ENCODE data around the gene ZXDC. TPM values are rescaled to one million over a fixed set of nuclear protein-coding genes. Genes with fewer than 3 reads are reported as not detected.

The ZXDC gene
- total and polyA plus RNA-seq, 9 of the 15 experiments (the other 6 are each of a cell fraction or from before 2014, with no cell fraction given), result 0.59 to 13.4 (median 7.3) TPM

- DNase-seq (ENCODE audit: extremely low read depth in 1 of 4, low spot score in 3 of 4), result no peak
- H3K9me1 ChIP-seq (ENCODE audit: control insufficient read depth, insufficient read depth, low read length), result no peaks in the 10 kb centered on the region
- no peak overlapping the region for H3K27ac ChIP-seq (ENCODE audit: extremely low read depth, low read depth, low read length)
- no peaks in the 10 kb centered on the region for H3K9me3 ChIP-seq (replicated peaks; ENCODE audit: control insufficient read depth, insufficient read depth, low read depth, low read length)
- in situ Hi-C loops (cut with MboI) (no loop called here), intact Hi-C loops (cut with micrococcal nuclease) (no loop called here)
- H3K4me2 ChIP-seq (ENCODE audit: insufficient read depth, low read length), result no peak overlapping the region
- H3K9ac ChIP-seq (ENCODE audit: insufficient read depth in 1 of 2, low read depth in 2 of 2, low read length in 2 of 2), result no peak overlapping the region
- BruUV-seq (replicated peaks), result no TSS peak
- 0% methylated on average over 7 of the region's 15 CpGs for WGBS (ENCODE audit: insufficient coverage, low coverage, missing lambda C conversion rate)
- H3K36me3 ChIP-seq (ENCODE audit: control insufficient read depth, insufficient read depth, low read length), result no peaks in the 10 kb centered on the region
- H2AFZ ChIP-seq (ENCODE audit: low read depth, low read length), result no peak overlapping the region
- H3K4me1 ChIP-seq (replicated peaks in 1 of 2; ENCODE audit: control insufficient read depth in 2 of 2, insufficient read depth in 2 of 2, low read length in 2 of 2), result no peaks in the 10 kb centered on the region
- FAIRE-seq, result no peak
- H4K20me1 ChIP-seq (replicated peaks; ENCODE audit: control insufficient read depth, insufficient read depth, low read length), result no peaks in the 10 kb centered on the region
- H3K79me2 ChIP-seq (ENCODE audit: control insufficient read depth, insufficient read depth, low read length), result no peaks in the 10 kb centered on the region
- POLR2A ChIA-PET, result interaction anchor here (0.7 kb wide), 1 partner anchor 10 kb away, joined by 3 read pairs; no protein-coding TSS in a partner anchor
- ATAC-seq, result no peak
- TF ChIP-seq ZNF347 (CRISPR knock-in tag; IDR thresholded peaks at IDR 0.05; ENCODE audit: low read depth) (no peak), LCOR (CRISPR knock-in tag; IDR thresholded peaks at IDR 0.05) (no peak)
- H3K4me3 ChIP-seq, result no peak overlapping the region
- peaks cover 2 to 34% of the 10 kb centered on the region in 2 experiments; a peak in 4 of 5 replicates for H3K27me3 ChIP-seq (ENCODE audit: control insufficient read depth in 2 of 2, insufficient read depth in 2 of 2, low read length in 2 of 2)
- CTCF ChIA-PET (ENCODE audit: low intra/inter-chr PET ratio), result no interaction called here
Measured at GRCh38 chr3:126406389-126407296, 69.0 kb downstream of the ZXDC start.

GRCh38 chr3:126402666-126403302, 72.9 kb downstream of the ZXDC start:
- H3K9me3 ChIP-seq (replicated peaks; ENCODE audit: control insufficient read depth, insufficient read depth, low read depth, low read length), result no peaks in the 10 kb centered on the region
- no peak for FAIRE-seq
- no TSS peak for BruUV-seq (replicated peaks)
- no peak overlapping the region for H2AFZ ChIP-seq (ENCODE audit: low read depth, low read length)
- H3K27me3 ChIP-seq (ENCODE audit: control insufficient read depth in 2 of 2, insufficient read depth in 2 of 2, low read length in 2 of 2), result peaks cover 0 to 38% of the 10 kb centered on the region in 2 experiments; a peak in 4 of 5 replicates
- H3K4me3 ChIP-seq, result no peak overlapping the region
- ChIA-PET POLR2A (no interaction called here), CTCF (ENCODE audit: low intra/inter-chr PET ratio) (no interaction called here)
- in situ Hi-C loops (cut with MboI), result no loop called here
- H3K9me1 ChIP-seq (ENCODE audit: control insufficient read depth, insufficient read depth, low read length), result no peaks in the 10 kb centered on the region
- DNase-seq (ENCODE audit: extremely low read depth in 1 of 4, low spot score in 3 of 4), result no peak
- intact Hi-C loops (cut with micrococcal nuclease), result no loop called here
- H3K4me1 ChIP-seq (replicated peaks in 1 of 2; ENCODE audit: control insufficient read depth in 2 of 2, insufficient read depth in 2 of 2, low read length in 2 of 2), result no peaks in the 10 kb centered on the region; a peak in 1 of 5 replicates
- H3K27ac ChIP-seq (ENCODE audit: extremely low read depth, low read depth, low read length), result no peak overlapping the region
- H3K9ac ChIP-seq (ENCODE audit: insufficient read depth in 1 of 2, low read depth in 2 of 2, low read length in 2 of 2), result no peak overlapping the region
- no peak overlapping the region for H3K4me2 ChIP-seq (ENCODE audit: insufficient read depth, low read length)
- WGBS (ENCODE audit: insufficient coverage, low coverage, missing lambda C conversion rate), result 0% methylated on average over 7 of the region's 12 CpGs
- H3K79me2 ChIP-seq (ENCODE audit: control insufficient read depth, insufficient read depth, low read length), result no peaks in the 10 kb centered on the region
- no peak for ATAC-seq
- H4K20me1 ChIP-seq (replicated peaks; ENCODE audit: control insufficient read depth, insufficient read depth, low read length), result no peaks in the 10 kb centered on the region
- H3K36me3 ChIP-seq (ENCODE audit: control insufficient read depth, insufficient read depth, low read length), result no peaks in the 10 kb centered on the region
- no peak for TF ChIP-seq STAT6 (CRISPR knock-in tag; IDR thresholded peaks at IDR 0.05)
- TF ChIP-seq BCLAF1 (IDR thresholded peaks at IDR 0.05; ENCODE audit: borderline replicate concordance in 1 of 2, control insufficient read depth in 1 of 2, low read depth in 2 of 2, low read length in 1 of 2), result no peak
- no peak for TF ChIP-seq PTRF (tag; IDR thresholded peaks at IDR 0.05)
- no peak for TF ChIP-seq ZNF121 (CRISPR knock-in tag; conservative IDR thresholded peaks at IDR 0.05)
- no peak for TF ChIP-seq BRD9 (IDR thresholded peaks at IDR 0.05; ENCODE audit: low read depth, partially characterized antibody)
